Measurements from ENCODE around the gene GDPD2. TPM values are rescaled to one million over a fixed set of nuclear protein-coding genes. Genes with fewer than 3 reads are reported as not detected.

Gene GDPD2
- total RNA-seq, 2 experiments from 2014 or later = not detected

DNA sequence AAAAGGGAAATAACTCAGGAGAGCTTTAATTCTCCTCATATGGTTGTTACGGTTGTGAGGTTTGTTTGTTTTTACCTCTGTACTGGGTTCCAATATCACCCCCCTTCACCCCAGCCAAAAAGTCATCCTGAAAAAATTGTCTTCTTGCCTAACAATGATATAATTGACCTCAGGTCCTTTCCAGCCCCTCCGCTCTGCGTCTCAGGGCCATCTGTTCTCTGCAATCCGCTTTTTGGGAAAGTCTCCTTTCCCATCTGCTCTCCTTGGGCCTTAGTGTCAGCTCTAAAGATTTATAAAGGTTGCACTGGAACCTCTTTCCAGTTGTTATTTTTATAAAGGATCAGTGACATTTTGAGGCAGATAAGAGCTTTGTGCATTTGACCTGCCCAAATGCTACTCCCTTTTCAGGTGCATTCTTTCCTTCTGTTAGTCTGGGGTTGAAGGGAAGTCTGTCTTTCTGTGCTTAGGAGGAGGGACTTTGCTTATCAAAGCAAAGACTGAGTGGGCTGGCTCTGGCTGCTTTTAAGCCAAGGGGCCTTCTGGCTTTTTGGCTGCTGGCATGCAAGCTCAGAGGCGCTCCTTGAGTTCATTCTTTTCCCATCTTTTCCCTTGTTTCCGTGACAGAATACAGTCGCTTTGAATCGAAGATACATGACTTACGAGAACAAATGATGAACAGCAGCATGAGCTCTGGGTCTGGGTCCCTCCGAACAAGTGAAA, 55.6 kb downstream of the GDPD2 start:
- no peaks in the 10 kb centered on the region for H3K9me3 Mint-ChIP-seq
- peaks cover 7% of the 10 kb centered on the region for H3K4me1 Mint-ChIP-seq (ENCODE audit: low read depth)
- ATAC-seq = no peak
- H3K4me3 Mint-ChIP-seq = no peak overlapping the region
- POLR2A ChIA-PET = no interaction called here
- intact Hi-C loops (cut with micrococcal nuclease) = no loop called here
- no peaks in the 10 kb centered on the region for H3K27me3 Mint-ChIP-seq
- DNase-seq = no peak
- H3K36me3 Mint-ChIP-seq (ENCODE audit: low read depth) = peaks cover 3% of the 10 kb centered on the region
- TF ChIP-seq, protein P1, sequence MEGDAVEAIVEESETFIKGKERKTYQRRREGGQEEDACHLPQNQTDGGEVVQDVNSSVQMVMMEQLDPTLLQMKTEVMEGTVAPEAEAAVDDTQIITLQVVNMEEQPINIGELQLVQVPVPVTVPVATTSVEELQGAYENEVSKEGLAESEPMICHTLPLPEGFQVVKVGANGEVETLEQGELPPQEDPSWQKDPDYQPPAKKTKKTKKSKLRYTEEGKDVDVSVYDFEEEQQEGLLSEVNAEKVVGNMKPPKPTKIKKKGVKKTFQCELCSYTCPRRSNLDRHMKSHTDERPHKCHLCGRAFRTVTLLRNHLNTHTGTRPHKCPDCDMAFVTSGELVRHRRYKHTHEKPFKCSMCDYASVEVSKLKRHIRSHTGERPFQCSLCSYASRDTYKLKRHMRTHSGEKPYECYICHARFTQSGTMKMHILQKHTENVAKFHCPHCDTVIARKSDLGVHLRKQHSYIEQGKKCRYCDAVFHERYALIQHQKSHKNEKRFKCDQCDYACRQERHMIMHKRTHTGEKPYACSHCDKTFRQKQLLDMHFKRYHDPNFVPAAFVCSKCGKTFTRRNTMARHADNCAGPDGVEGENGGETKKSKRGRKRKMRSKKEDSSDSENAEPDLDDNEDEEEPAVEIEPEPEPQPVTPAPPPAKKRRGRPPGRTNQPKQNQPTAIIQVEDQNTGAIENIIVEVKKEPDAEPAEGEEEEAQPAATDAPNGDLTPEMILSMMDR (IDR thresholded peaks at IDR 0.05) = no peak
- H3K27ac Mint-ChIP-seq = no peak overlapping the region
- CTCF ChIA-PET = no interaction called here

DNA sequence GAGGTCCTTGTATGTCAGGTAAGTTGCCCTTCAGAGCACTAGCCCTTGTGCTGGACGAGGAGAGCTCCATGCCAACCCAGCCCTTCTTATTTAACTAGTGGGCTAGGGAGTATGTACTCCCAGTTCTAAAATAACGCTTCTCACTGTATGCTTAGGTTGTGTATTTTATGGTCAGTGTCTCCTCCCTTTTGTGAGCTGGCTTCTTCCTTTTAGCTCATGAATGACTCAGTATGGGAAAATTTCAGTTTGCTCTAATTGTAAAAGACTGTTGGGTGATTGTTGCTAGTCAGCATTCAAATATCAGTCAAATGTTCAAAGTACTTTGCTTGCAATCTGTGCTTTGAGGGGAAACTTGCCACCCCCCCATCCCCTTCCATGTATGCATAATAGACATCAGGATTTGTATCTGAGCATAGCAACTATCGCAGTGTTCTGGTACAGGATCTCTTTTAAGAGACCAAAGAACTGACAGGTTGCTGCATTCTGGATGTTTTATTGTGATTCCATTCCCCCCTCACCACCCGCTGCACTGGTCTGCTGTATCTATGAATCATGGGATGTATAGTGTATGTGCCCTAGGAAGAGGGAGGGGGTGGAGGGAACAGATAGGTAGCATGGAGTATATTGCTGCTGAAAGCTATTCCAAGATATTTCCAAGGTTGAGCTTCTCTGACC, 56.3 kb downstream of the GDPD2 start:
- no peaks in the 10 kb centered on the region for H3K9me3 Mint-ChIP-seq
- no peaks in the 10 kb centered on the region for H3K27me3 Mint-ChIP-seq
- no peak overlapping the region for H3K27ac Mint-ChIP-seq
- DNase-seq = no peak
- intact Hi-C loops (cut with micrococcal nuclease) = no loop called here
- no peak for ATAC-seq
- ChIA-PET POLR2A (no interaction called here), CTCF (no interaction called here)
- peaks cover 3% of the 10 kb centered on the region for H3K36me3 Mint-ChIP-seq (ENCODE audit: low read depth)
- TF ChIP-seq, protein P1 (IDR thresholded peaks at IDR 0.05) = no peak
- H3K4me1 Mint-ChIP-seq (ENCODE audit: low read depth) = peaks cover 6% of the 10 kb centered on the region
- H3K4me3 Mint-ChIP-seq = no peak overlapping the region

DNA sequence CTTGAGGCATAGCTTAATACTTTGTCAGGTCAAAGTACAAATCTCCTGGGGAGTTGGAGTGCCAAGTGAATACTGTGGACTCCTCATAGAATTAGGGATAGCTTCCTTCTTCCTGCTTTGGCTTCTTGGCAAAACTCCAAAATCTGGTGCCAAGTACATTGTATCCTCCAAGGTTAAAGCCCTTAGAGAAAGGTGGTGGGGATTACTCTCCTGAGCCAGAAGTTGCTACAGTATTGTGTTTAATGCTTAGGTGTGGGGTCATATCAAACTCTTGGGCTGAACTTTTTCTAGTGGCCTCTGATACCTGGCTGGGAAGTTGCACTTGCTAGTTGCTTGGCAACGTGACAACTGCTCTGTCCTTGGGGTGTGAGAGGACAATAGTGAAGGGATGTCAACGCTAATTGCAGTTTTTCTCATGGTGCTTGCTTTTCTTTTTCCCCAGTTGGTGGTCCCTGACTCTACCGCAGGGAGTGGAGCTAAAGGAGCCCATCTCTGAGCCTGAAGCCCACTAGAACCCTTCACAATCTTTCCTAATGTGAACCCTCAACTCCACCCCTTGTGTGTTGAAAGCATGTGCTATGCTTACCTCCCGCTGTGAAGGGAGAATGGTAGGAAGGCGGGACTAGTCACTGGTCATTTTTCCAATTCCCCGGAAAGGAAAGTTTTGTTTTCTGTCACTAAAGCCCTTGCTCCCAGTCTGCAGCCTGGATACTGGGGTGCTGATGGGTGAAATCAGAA, 57.0 kb downstream of the GDPD2 start:
- CTCF ChIA-PET = no interaction called here
- no peak overlapping the region for H3K27ac Mint-ChIP-seq
- ATAC-seq (no peak), DNase-seq (no peak)
- H3K36me3 Mint-ChIP-seq (ENCODE audit: low read depth) = peaks cover 3% of the 10 kb centered on the region
- POLR2A ChIA-PET = no interaction called here
- peaks cover 5% of the 10 kb centered on the region for H3K4me1 Mint-ChIP-seq (ENCODE audit: low read depth)
- no peaks in the 10 kb centered on the region for H3K27me3 Mint-ChIP-seq
- no peaks in the 10 kb centered on the region for H3K9me3 Mint-ChIP-seq
- TF ChIP-seq, protein P1 (IDR thresholded peaks at IDR 0.05) = no peak
- intact Hi-C loops (cut with micrococcal nuclease) = no loop called here
- no peak overlapping the region for H3K4me3 Mint-ChIP-seq

DNA sequence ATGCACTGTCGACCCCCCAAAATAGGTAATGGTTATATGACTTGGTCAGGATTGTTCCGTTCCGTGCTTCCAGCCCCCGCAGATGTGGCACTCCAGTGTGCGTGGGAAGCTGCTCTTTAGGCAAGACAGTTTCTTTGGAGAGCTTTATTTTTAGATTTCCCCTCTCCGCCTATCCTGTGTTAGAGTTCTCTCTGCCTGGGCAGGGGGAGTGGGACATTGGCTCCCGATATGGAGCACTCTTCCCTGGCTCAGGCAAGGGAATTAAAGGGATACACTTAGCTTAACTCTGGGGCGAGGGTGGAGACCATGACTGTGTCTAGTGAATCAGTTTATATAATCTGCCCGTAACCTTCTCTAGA, 57.5 kb downstream of the GDPD2 start:
- H3K4me1 Mint-ChIP-seq (ENCODE audit: low read depth) = peaks cover 3% of the 10 kb centered on the region
- H3K27me3 Mint-ChIP-seq = no peaks in the 10 kb centered on the region
- H3K4me3 Mint-ChIP-seq = no peak overlapping the region
- ATAC-seq (no peak), DNase-seq (no peak)
- TF ChIP-seq, protein P1 (IDR thresholded peaks at IDR 0.05) = no peak
- peaks cover 3% of the 10 kb centered on the region for H3K36me3 Mint-ChIP-seq (ENCODE audit: low read depth)
- H3K27ac Mint-ChIP-seq = no peak overlapping the region
- intact Hi-C loops (cut with micrococcal nuclease) = no loop called here
- no peaks in the 10 kb centered on the region for H3K9me3 Mint-ChIP-seq
- POLR2A ChIA-PET = no interaction called here
- CTCF ChIA-PET = no interaction called here
